HG03095 (cell line): ENCODE measurements around the gene ATP8A2.
"Not testable (repeated sequence)": the region's sequence is repeated elsewhere in the genome, so short reads cannot be mapped to it uniquely, and the experiment has no call there.

Experiments
- ATAC-seq: cut with Tn5 transposase; IDR thresholded peaks from one replicate; pipeline ENCODE4 v1.9.1; 2021; ENCODE audit warnings: moderate library complexity; ENCODE audit not compliant: unreplicated experiment

The ATP8A2 gene

DNA sequence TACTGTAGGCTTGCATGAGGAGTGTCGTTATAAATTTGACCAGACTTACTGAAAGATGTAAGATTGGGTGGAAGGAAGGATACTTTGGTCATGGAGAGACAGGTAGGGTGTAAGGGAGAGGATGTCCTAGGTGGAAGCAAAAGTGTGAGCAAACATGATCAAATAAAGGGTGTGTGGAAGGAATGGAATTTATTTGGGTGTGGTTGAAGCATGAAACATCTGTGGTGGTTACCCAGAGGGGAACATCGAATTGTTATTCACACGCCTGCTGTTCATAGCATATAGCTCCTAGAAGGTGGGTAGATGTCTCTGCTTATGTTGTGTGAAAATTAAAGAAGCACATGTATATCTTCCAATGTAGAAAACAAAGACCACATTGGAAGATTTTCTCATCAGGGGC, 157.7 kb downstream of the ATP8A2 start:
- no peak for ATAC-seq

DNA sequence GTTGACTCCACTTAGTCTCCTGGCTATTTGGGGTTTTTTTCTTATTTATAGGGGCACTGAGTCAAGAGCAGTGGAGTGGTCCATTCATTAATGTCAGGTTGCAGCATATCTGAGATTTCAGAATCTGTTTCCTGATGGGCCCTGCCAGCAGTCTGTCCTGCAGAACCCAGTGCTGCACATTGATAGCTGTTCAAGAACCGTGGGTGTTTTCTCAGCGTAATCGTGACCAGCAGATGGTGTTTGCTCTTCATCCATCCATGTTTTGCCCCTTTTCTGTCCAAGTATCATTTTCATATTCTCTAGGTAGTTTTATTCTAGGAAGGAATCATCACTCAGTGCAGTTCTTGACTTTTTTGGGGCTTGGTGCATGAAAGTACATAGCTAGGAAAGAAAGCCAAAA, 166.5 kb downstream of the ATP8A2 start:
- ATAC-seq: no peak

DNA sequence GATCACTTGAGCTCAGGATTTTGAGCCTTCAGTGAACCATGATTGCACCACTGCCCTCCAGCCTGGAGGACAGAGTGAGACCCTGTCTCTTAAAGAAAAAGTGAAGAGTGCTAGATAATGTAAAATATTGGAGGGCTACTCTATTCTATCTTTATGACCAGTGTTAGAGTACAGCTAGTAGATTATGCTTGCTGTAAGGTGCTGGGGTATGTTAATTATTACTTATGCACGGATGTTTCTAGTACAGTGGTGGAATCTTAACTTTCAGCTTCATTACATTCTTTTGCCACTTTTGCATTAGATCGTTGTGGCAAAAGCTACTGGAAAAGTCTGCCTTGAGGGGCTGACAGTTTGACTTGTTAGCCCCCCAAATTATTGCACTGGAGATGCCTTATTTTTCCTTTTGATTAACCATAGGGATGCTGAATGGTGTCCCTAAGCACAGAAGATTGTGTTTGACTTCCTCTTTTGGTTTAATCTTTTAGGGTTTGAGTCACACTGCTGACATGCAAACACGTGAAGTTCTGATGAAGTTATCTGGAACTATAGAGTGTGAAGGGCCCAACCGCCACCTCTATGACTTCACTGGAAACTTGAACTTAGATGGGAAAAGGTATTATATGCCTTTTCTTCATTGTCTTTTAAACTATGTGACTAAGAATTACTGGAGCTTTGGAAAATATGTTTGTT, 169.8 kb downstream of the ATP8A2 start:
- ATAC-seq: peak; percentile 80

DNA sequence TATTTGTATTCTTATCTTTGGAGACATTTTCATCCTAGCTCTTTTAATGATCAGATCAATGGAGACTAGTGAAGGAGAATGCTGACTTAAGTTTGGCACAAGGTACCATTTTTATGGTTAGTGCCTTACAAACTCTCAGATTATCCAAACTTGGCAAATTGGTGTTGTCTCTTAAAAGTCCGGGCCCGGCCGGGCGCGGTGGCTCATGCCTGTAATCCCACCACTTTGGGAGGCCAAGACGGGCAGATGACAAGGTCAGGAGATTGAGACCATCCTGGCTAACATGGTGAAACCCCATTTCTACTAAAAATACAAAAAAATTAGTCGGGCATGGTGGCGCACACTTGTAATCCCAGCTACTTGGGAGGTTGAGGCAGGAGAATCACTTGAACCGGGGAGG, 177.2 kb downstream of the ATP8A2 start:
- not testable (repeated sequence) for ATAC-seq

DNA sequence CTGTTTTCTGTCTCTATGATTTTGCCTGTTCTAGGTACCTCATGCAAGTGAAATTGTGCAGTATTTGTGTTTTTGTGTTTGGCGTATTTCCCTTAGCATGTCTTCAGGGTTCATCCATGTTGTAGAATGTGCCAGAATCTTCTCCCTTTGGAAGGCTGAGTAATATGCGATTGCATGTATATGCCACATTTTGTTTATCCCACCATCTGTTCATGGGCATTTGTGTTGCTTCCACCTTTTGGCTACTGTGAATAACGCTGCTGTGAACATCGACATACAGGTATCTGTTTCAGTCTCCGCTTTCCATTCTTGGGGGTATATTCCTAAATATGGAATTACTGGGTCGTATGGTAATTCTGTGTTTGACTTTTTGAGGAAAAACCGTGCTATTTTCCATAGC, 190.0 kb downstream of the ATP8A2 start:
- no peak for ATAC-seq

DNA sequence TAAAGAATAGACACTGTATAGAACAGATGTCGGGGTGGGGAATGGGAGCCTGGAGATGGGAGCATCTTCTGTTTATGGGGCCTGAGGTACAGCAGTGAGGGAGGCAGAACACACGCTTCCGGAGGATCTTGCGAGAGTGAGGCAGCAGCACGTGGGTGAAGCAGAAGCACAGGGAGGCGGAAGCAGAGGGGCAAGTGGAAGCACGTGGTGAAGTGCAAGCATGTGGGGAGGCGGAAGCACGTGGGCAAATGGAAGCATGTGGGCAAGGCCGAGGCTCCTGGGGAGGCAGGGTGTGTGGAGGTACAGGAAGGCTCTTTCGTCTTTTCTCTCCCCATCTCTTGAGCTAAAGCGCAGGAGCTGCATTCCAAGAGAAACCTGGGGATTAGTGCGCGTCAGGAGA, 198.4 kb downstream of the ATP8A2 start:
- no peak for ATAC-seq

DNA sequence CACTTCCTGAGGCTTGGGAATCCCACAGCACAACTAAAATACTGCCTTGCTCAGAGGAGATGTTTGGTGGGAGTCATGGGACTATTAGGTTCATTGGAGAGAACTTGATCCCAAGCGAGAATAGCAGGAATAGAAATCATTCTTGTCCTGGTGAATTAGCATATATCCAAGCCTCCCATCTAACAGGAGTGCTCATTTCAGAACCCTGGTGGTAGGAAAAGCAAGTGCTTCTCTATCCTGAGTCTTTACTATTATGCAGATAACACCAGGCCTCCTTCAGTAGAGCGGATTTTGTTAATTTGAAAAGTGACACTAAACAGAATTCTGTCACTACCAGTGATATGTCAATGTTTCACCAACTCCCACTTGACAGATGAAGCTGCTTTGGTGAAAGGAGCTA, 199.5 kb downstream of the ATP8A2 start:
- no peak for ATAC-seq

DNA sequence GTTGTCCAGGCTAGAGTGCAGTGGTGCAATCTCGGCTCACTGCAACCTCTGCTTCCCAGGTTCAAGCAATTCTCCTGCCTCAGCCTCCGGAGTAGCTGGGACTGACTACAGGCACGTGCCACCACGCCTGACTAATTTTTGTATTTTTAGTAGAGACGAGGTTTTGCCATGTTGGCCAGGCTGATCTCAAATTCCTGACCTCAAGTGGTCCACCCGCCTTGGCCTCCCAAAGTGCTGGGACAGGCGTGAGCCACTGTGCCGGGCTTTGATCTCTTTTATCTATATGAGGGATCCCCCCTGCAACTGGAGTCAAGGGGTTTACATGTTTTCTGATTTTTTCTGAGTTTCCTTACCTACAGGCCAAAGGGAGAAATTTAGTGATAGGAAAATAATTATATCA, 200.4 kb downstream of the ATP8A2 start:
- ATAC-seq: not testable (repeated sequence)

DNA sequence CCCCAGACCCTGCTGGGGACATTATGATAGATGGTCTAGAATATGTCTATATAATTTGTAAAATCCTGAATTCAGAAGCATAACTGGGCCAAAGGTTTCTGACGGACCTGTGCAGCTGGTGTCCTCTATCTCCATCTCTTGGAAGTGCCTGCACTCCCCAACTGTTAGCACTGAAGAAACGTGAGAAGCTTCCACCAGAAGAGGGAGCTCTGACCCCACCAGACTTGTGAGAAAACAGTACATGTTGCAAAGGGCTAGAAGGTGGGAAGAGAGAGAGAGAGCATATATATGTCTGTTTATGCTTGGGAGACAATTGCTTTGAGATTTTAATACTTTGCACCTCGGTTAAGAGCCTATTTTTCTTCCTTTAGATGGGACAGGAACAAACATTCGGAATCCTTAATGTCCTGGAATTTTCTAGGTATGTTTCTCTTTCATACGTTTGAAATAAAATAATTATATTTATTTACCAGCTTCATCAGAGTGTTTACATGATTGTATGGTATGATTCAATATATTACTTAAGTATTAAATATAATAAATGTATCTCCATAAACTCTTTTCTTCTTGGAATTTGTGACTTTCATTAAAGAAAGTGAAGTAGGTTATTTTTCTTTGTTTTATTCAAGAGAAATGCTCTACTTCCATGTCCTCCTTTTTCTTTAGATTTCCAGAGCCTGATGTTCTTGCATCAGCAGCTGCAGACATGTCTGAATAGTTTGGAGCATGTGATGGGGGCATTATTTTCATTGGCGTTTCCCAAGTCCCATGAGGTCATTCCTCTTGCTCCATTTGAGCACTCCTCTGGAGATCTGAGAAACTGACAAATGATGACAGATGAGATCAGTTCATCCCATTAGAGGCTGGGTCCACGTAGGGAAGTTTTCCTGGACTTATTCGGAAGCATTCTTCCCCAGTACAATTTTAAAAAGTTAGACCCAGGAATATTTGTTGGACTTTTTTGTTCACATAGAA, 202.9 kb downstream of the ATP8A2 start:
- ATAC-seq: peak; percentile 73

DNA sequence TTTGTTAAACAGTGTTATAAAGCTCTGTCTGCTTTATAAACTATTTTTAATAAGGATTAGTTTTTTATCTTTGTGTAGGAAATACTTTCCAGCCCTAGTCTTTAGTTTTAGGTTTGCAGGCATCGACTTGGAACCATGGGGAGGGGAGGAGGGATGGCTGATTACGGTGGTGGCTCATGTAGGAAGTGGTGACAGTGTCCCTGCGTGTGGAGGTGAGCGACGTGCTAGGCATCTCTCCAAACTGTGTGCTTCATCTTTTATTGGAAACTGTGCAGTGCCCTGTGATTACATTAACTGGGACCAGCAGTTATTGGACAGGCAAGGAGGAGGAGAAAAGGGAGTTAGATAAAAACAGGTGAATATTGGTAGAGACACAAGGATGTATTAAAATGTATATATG, 203.8 kb downstream of the ATP8A2 start:
- ATAC-seq: no peak

DNA sequence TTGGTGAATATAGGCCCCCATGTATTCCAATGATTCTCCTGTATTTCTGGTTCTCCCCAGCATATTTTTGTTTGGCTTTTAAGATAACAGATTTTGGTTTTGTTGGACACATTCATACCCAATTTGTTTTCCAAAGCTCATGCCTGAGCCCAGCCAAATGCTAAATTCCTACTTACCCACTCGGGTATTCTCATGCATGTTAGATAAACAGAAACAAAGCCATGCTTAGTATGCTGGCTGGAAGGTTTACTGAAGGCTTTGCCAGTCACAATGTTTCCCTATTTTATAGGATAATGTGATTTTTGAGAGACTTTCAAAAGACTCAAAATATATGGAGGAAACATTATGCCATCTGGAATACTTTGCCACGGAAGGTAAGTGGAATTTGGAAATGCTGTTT, 206.8 kb downstream of the ATP8A2 start:
- no peak for ATAC-seq

DNA sequence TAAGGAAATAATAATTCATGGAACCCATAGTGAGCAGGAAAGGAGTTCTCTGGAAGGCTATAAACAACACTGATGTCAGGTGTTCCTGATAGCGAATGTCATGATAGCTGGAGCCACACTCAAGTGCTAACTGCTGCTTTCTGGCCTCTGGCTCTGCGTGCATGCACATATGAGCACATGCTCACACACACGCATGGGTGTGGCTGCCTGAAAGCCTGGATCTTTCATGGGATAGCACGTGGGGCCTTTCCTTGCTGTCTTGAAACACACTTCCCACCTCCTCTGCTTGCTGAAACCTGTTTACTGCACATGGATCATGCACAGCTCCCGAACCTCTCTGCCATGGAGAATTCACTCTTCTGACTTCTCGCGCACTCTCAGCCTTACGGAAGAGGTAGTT, 207.4 kb downstream of the ATP8A2 start:
- no peak for ATAC-seq

DNA sequence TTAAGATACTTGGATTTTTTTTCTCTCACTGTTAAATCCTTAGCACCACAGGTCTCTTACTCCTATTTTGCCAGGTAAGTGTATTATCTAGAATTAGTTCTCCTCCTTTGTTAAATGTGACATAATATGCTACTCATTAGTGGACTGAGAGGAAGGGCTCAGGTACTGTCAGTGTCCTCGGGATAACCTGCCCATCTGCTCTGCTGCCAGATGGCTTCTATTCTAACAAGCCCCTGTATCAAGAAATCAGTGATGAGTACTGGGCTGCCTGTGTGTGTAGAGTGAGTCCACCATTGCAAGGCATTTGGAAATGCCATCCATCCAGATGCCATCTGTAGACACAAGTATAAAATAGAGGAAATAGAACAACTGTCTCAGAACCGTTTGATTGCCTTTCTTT, 209.6 kb downstream of the ATP8A2 start:
- ATAC-seq: no peak

DNA sequence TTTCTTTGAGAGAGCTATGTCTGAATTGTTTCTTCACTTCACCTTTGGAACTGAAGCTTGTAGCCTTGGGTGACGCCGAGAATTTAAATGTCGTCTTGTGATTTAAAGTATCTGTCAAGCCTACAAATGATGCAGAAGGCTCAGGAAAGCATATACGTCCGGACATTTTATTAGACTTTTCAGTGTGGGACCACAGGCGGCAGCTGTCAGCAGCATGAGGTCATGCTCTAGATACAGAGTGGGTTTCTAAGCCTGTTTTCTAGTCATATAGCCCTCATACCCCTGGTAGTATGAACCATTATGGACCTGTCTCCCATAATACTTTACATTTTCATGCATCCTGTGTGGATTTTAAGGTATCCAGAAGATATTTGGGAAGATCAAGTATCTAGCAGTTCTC, 212.3 kb downstream of the ATP8A2 start:
- ATAC-seq: no peak

DNA sequence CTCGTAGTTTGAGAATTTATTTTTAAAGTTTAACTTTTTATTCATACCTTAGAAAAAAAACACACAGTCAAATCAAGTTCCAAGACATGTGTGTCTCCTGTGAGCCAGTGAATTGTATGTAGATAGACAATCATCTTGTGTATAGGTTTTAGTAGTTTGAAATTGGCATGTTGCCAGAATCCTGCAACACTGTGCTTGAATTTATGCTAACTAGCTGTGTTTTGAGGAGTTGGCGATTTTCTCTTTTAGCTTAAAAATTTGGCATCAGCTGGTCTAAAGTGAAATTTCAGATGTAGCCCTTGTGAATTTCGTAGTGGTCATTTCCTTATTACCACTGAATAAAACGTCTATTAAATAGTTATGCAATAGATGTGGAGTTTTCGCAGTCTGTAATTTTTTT, 213.2 kb downstream of the ATP8A2 start:
- ATAC-seq: no peak

DNA sequence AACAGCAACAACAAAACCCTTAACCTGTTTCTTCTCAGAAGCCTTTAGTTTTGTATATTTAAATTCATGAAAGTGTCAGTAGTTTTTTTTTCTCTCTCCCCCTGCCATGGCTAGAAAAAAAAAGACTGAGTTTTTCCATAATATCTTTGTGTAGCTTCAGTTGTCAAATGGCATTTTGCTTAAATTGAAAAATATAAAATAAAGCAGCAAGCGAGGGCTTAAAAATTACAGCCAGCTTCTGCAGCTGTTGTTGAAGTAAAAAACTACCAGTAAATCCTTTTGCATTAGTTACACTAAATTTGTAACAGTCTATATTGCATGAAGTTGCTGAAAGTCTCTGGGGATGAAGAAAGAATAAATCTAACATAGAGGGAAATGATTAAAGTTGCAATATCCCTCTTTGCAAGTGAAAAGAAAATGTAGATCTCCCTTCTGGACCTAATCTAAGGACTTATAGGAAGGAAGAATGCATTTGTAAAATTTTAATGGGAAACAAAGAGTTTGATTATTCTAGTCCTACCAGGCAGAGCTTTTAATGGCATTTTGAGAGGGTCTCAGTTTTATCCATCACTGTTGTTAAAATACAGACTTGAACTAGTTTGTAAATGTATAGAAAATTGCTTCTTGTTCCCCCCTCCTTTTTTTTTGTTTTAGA, 215.7 kb downstream of the ATP8A2 start:
- ATAC-seq: no peak

DNA sequence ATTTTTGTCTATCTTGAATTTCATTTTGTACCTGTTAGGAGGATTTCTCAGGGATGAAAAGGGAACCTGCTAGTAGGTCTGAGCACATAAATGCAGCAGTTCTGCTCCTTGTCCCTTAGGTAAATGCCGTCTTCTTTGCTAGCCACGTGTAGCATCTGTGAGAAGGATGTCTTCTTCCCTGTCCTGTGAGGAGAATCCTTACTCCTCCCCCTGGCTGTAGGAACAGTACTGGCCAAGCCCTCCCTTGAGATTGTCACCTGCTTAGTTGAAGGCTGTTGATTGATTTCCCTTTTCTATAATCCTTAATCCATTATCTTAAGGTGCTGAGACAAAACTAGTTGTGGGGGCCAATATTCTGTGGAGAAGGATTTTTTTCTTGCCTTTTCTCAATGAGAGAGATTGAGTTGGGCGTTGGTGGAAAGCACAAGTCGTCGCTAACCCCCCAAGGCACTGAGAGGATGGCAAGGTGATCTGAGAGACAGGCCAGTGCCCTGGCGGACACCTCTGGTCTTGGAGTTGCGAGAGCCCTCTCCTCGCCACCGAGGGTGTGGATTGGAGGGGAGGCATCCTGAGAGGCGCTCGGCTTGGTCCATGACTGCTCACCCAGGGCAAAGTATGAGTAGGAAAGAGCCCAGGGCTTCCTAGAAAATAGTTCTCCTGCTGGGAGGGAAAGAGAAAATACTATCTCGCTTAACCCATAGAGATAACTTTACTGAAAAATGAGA, 216.7 kb downstream of the ATP8A2 start:
- no peak for ATAC-seq

DNA sequence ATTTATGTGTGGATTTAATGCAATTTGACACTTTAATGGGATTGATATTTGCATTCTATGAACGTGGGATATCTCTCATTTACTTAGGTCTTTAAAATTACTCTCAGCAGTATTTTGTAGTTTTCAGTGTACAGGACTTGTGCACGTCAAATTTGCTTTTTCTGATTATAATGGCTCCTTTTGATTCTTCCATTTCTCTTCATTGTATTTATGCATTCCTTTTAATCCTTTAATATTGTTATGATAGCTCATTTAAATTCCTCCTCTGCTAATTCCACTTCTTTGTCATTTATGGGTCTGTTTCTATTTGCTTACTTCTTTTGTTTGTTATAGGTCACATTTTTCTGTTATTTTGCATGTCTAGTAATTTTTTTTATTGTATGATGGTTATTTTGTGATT, 226.6 kb downstream of the ATP8A2 start:
- no peak for ATAC-seq

DNA sequence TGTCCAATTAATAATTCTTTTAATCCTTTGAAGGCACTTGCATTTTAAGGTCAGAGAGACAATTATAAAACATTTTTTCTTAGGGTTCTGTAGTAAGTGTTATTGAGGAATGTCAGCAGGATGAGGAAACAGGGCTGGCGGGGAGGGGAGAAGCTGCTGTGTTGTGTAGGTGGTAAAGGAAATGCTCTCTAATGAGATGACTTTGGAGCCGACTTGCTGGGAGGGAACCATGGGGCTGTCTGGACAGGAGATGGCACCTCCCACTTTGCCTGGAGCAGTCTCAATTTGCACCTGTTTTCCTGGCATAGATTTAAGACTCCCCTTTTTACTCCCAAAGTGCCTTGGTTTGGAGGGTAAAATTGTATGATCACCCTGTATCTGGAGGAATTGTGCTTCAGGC, 230.4 kb downstream of the ATP8A2 start:
- no peak for ATAC-seq

DNA sequence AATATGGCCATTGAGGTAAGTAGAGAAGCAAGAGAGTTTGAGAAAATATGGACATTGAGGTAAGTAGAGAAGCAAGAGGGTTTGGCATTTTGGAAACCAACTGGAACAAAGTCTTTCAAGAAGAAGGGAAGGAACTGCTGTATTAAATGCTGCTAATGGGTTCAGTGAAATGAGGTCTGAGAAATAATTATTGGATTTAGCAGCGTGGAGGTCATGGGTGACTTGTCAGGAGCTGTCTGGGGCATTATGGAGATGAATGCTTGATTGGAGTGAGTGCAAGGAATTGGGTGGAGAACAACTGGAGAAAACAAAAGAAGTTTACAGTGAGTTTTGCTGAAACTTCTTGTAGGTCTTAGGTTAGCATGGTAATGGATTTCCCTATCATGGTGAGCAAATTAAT, 232.3 kb downstream of the ATP8A2 start:
- no peak for ATAC-seq

DNA sequence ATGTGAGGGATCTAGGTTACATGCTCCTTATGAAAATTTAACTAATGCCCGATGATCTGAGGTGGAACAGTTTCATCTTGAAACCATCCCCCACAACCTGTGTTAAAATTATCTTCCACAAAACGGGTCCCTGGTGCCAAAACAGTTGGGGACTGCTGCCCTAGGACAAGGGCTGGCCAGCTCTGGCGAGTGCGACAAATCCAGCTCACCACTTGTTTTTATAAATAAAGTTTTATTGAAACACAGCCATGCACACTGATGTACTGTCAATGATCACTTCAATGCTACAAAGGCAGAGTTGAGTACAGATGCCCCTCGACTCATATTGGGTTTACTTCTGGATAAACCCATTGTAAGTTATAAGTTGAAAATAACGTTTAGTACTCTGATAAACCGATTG, 235.3 kb downstream of the ATP8A2 start:
- no peak for ATAC-seq
